HG03095 (cell line): ENCODE results near the gene PARD3B.

ENCODE experiments used
- ATAC-seq: cut with Tn5 transposase; IDR thresholded peaks from one replicate; pipeline ENCODE4 v1.9.1; 2021; ENCODE audit warnings: moderate library complexity; ENCODE audit not compliant: unreplicated experiment

The PARD3B gene

GRCh38 chr2:205366336-205367060 lies 821.2 kb downstream of the PARD3B start:
- no peak for ATAC-seq

DNA sequence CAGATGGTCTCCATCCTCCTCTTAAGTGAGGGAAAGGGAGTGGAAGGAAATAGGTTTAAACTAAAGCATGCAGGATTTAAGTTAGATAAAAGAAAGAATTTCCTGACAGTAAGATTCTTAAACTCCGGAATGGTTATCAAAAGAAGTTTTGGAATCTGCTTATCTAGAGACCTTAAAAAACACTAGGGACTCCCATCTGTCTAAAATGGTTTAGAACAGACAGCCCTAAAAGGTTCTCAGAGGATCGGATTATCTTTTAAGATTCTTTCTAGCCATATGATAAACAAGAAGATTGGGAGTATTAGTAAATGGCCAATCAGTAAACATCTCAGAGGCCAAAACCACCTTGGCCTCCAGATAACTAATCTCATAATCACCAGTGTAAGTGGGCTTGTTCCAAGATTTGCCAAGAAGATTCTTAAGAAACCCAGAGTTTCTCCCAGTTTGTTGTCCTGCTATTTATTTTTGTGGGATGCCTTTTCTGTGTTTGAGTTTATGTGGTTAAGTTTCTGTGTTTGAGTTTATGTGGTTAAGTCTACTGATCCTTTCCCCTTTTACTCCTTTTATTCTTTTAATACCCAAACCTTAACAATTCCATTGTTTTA lies 822.2 kb downstream of the PARD3B start:
- no peak for ATAC-seq

DNA sequence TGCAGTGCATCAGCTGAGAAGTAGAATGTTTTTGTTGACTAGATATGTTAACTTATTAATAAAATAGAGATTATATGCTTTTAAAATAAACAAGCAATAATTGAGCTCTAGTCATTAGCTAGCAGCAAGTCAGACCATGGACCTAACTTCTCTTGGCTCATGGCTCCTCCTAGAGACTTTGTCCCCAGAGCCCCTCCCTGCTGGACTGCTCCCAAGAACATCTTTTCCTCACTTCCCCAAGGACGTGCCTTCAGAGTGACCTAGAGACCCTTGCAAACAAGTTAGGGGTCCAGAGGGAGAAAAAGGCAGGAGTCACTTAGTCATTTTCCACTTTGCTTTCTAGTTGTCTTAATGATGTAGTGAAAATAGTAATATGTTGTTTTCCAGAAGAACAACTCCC lies 824.5 kb downstream of the PARD3B start:
- no peak for ATAC-seq

- no peak for ATAC-seq
Measured at GRCh38 chr2:205370726-205371125, 825.5 kb downstream of the PARD3B start.

DNA sequence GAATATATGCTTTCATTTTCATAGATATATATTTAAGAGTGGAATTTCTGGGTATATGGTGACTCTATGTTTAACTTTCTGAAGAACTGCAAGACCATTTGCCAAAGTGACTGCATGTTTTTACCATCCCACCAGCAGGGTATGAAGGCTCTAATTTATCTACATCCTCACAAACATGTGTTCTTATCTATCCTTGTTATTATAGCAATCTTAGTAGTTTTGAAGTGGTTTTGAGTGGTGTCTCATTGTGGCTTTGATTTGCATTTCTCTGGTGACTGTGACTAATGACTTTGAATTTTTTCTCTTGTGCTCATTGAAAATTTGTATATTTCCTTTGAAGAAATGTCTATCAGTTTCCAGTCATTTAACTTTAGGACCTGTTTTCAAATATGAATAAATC lies 826.9 kb downstream of the PARD3B start:
- ATAC-seq: no peak

DNA sequence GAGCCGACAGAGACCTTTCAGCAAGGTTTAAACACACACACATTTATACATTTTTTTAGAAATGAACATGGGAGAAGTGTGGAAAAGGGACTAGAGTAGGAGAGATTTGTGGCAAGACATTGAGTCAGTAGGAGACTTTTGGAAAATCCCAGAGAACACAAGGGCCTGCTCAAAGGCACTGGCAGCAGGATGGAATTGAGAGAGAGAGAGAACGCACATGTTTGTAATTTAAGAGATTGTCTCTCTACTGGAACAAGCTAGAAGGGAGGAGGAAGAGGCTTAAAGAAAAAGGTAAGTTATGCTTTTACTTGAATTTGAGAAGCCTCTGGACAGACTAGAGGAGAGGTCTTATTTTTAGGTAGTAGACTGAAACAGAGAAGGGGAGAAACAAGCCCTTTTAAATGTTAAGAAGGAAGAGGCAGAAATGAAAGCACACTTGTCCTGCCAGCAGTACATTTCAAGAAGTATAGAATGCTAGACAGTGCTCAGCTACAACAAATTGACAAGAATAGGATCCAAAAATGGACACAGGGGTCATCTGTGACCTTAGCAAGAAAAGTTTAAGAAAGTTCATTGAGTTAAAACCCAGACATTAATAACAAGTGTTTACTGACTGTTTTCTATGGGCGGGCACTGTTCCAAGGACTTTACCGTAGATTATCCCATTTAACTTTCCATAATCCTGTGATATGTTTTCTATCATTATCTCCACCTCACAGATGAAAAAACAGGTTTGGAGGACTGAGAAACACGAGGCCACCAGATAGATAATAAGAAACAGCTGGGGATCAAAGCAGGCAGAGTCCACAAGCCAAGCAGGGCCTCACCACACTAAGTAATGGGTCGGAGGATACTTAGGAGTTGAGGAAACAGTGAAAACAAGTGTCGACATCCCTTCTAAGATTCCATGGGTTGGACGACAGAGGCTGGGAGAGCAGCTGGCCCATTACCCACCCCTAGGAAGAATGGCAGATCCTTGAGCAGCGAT lies 830.5 kb downstream of the PARD3B start:
- ATAC-seq: no peak

- ATAC-seq: no peak
Measured at GRCh38 chr2:205377324-205377723, 832.0 kb downstream of the PARD3B start.

DNA sequence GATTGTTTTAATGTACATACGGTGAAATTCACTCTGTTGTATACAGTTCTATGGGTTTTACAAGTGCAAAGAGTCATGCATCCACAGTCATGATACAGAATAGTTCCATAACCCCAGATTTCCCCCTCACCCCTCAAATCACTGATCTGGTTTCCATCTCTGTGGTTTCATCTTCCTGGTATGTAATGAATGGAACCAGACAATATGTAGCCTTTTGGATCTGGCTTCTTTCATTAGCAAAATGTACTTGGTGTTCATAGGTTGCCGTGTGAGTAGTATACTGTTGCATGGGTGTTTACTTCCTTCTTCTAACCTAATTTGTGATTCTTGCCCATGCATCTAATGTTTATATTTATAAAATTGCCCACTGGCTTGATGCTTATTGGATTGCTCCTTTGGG lies 838.3 kb downstream of the PARD3B start:
- no peak for ATAC-seq

DNA sequence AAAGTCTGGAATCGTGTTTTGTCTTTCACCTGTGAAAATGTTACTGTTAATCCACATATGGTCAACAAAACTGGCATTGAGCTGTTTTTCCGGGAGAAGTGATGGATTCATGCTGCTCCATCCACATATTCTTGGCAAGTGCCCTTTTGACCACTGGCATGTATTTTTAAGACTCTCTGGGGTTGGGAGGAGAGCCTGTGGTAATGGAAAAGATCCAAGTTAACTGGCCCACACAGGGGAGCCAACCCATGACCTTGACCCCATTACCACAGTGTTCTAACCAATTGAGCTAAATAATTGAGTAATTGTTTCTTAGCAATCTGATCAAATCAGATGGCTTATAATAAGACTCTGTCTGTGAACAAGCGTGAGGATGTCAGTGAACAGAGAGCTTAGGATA lies 840.8 kb downstream of the PARD3B start:
- no peak for ATAC-seq

DNA sequence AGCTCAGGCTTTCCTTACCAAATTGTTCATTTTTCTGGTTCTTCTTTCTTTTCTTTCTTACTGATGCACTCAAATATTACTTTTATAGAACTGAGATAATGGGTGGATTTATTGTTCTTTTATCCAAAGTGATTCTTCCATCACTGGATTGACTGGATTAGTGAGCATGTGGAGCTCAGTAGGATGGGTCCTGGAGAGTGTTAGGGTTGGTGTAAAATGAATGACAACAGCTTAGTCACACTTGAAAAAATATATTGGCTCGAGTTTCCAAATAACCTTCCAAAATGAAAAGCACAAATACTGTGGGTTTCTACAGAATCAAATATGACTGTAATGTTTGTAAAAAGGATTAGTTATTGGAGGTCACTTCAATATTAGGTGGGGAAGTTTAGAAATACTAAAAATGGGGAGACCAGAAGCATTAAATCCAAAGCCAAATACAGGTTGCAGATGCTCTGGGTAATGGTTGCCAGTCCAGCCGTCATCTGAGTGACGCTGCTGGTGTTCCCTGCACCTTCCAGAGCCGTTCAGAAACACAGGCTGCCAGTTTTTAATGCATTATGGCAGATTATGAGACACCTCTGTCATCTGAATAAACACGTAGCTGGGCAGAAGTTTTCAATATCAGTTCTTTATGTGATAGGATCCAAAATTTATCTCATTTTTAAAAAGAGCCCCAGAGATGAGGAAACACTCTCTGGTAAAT lies 842.2 kb downstream of the PARD3B start:
- no peak for ATAC-seq

DNA sequence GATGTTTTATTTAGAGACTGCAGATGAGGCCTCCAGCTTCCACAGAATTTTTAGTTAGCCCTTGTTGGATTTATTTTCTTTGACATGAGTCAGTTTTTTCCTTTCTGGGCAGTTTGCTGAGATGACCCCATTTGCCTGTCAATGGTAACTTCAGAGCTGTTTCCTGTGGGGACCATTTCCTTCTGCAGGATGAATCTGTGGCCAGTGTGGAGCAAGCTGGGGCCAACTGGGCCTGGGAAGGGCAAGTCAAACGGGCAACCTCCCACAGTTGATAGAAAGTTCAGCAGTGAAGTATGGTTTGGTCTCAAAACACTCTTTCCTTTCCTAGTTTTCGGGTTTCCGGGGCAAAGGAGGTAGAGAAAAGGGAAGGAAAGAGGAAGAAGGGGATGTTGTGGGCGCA lies 845.6 kb downstream of the PARD3B start:
- no peak for ATAC-seq

DNA sequence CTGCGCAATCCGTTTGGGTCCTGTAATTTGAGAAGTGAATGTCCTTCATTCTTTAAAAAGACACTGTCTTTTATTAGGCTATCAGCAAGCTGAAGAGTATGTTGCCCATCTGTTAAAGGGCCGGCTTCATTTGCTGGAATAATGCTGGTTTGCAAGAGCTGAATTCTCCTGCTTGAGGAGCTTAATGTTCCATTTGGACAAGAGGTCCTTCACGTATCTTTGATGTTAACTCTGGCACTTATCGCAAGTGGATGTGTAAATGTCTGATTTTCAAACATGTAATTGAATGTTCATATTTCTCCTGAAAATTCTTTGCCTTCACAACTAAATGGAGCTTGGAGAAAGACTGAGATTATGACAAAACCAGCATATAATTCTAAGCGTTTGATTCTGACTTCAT lies 856.2 kb downstream of the PARD3B start:
- ATAC-seq: no peak

DNA sequence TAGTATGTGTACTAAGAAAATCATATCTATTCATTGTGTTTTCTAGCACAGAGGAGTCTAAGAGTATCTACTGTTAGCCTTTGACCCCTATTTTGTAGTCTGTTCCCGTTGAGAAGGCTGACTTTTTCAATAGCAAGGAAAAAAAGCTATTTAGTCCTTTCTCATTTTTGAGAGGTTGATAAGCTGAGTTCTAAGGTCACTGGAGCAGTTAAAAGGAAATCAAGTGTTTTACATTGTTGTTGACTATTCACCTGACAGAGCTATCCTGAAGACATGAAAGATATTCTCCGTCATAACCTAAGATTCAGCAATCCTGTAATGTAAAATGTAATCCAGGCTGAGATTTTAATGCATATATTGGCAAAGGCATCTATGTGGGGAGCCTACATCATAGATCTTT lies 856.7 kb downstream of the PARD3B start:
- ATAC-seq: no peak

GRCh38 chr2:205403244-205403825 lies 858.1 kb downstream of the PARD3B start:
- ATAC-seq: no peak

- no peak for ATAC-seq
Measured at GRCh38 chr2:205405194-205405593, 859.9 kb downstream of the PARD3B start.

DNA sequence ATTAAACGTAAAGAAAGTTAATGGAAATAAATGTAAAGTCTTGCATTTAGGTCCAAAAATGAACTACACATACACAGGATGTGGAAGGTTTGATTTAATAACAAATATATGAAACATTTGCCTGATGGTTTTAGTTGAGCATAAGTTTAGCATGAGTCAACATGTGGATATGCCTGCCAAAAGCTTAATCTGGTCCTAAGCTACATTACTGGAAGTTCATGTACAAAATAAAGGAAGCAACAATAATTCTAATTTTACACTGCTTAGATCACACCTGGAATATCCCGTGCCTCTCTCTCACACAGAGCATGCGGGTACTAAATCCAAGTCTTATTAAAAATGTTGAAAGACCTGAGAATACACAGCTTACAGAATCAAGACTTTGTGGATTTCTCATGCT lies 860.5 kb downstream of the PARD3B start:
- ATAC-seq: no peak

DNA sequence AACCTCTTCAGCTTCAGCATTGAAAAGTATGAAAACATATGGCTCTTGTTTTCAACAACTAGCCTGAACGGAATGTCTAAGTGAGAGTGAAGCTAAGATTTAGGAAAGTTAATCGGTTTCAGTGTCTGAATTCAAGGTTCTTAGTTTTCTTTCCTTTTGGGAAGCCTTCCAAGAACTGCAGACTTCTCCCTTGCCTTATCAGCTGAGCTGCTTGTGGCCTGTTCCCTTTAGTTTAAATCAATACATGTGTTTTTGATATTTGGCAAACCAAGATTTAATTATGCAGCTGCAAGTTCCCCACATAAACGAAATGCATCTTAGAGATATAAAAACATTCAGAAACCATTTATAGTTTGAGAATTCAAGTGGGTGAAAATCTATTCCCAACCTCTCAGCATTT lies 862.7 kb downstream of the PARD3B start:
- ATAC-seq: no peak

- ATAC-seq: no peak
Measured at GRCh38 chr2:205408696-205409095, 863.4 kb downstream of the PARD3B start.

DNA sequence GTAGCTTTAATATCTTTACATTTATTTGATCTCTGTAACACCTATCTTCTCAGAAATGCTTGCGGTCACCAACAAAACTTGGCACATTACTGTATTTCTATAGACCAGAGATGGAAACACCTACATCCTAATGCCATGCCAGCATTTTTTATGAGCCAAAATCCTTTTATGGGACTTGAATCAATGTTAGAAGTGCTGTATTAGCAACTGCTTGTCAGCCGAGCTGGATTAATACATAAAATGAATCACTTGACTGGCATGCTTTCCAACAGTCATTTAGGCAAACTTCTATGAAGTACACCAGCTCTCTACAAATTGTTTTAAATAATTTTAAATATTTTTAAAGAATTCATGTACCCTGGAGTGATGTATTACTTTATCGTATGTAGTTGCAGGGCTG lies 864.1 kb downstream of the PARD3B start:
- no peak for ATAC-seq

GRCh38 chr2:205411558-205411957 lies 866.3 kb downstream of the PARD3B start:
- ATAC-seq: no peak

DNA sequence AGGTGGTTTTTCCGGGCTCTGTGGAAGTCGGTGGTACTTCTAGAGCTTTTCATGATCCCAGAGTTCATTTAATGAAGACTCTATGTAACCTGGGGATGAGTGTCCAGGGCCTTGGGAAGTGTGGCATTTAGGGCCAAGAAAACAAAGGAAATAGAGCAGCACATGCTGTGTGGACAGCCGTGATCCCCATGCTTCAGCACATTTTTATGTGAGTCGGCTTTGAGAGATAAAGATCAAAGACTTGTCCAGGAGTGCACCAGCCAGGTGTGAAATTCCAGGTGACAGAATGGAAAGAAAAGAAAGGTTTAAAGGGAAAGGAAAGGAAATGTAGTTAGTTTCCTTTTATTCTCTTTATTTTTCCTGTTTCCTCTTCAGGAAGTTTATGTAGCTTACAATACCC lies 879.1 kb downstream of the PARD3B start:
- ATAC-seq: no peak
